Keratinocyte (primary cell): Measurements from ENCODE around the gene TADA3. TPM values are rescaled to one million over a fixed set of nuclear protein-coding genes. Genes with fewer than 3 reads are reported as not detected.
"Not testable (repeated sequence)": the region's sequence is repeated elsewhere in the genome, so short reads cannot be mapped to it uniquely, and the experiment has no call there.

Source experiments
- DNase-seq: peaks from one replicate; pipeline ENCODE4 v3.0.0-alpha.2; 2011; ENCODE audit warnings: low read depth, missing footprints, low spot score
- FAIRE-seq: peaks from 2 replicates; lab custom pipeline; 2011; peaks lifted over from hg19 to GRCh38; lab: Jason Lieb, UNC
- H2AFZ ChIP-seq: 2 replicates; pipeline ENCODE4 v1.6.0; 2012; ENCODE audit warnings: low read length, control low read depth, inconsistent platforms; ENCODE audit not compliant: control insufficient read depth
- H3K27ac ChIP-seq: 2 replicates; pipeline ENCODE4 v1.5.1; 2011; ENCODE audit warnings: low read length; ENCODE audit not compliant: control insufficient read depth, insufficient read depth
- H3K27me3 ChIP-seq: 3 replicates; pipeline ENCODE4 v1.6.0; 2011; ENCODE audit warnings: low read length; ENCODE audit not compliant: control insufficient read depth, insufficient read depth; ENCODE audit errors: extremely low read depth
- H3K36me3 ChIP-seq, 2 experiments: 2 replicates in 1 of 2; 3 replicates in 1 of 2; pipeline ENCODE4 v1.5.1; 2011; ENCODE audit warnings: low read length in 2 of 2, mild to moderate bottlenecking in 1 of 2; ENCODE audit not compliant: control insufficient read depth in 2 of 2, insufficient read depth in 2 of 2; ENCODE audit errors: extremely low read depth in 1 of 2
- H3K4me1 ChIP-seq: 3 replicates; pipeline ENCODE4 v1.5.1; 2011; ENCODE audit warnings: low read length; ENCODE audit not compliant: control insufficient read depth, insufficient read depth; ENCODE audit errors: extremely low read depth
- H3K4me2 ChIP-seq: 3 replicates; pipeline ENCODE4 v1.6.0; 2011; ENCODE audit warnings: low read depth, low read length; ENCODE audit not compliant: control insufficient read depth, insufficient read depth; ENCODE audit errors: extremely low read depth
- H3K4me3 ChIP-seq, 3 experiments: fragments of 200-600 bp in 1 of 3; sonication (generic) in 1 of 3; 2 replicates in 2 of 3; 3 replicates in 1 of 3; pipeline ENCODE4 v1.5.1; 2011 to 2016; ENCODE audit warnings: low read length in 3 of 3, mild to moderate bottlenecking in 3 of 3, control low read depth in 2 of 3, inconsistent platforms in 1 of 3, low read depth in 1 of 3, mixed read lengths in 1 of 3, mixed run types in 1 of 3, moderate library complexity in 1 of 3; ENCODE audit not compliant: control insufficient read depth in 2 of 3, insufficient read depth in 2 of 3; ENCODE audit errors: extremely low read depth in 1 of 3
- H3K79me2 ChIP-seq: 2 replicates; pipeline ENCODE4 v1.6.0; 2012; ENCODE audit warnings: low read length; ENCODE audit not compliant: control insufficient read depth, insufficient read depth
- H3K9ac ChIP-seq: 3 replicates; pipeline ENCODE4 v1.6.0; 2011; ENCODE audit warnings: low read length; ENCODE audit not compliant: control insufficient read depth, insufficient read depth; ENCODE audit errors: extremely low read depth
- H3K9me1 ChIP-seq: 3 replicates; pipeline ENCODE4 v1.6.0; 2011; ENCODE audit warnings: low read length; ENCODE audit not compliant: control insufficient read depth, insufficient read depth; ENCODE audit errors: extremely low read depth
- H3K9me3 ChIP-seq: 2 replicates; pipeline ENCODE4 v1.5.1; 2012; ENCODE audit warnings: low read depth, low read length; ENCODE audit not compliant: control insufficient read depth
- H4K20me1 ChIP-seq: 3 replicates; pipeline ENCODE4 v1.6.0; 2011; ENCODE audit warnings: low read length; ENCODE audit not compliant: control insufficient read depth, insufficient read depth; ENCODE audit errors: extremely low read depth
- CTCF ChIP-seq, 3 experiments: IDR thresholded peaks in 1 of 3; conservative IDR thresholded peaks in 1 of 3; optimal IDR thresholded peaks in 1 of 3; 2 replicates in 2 of 3; 3 replicates in 1 of 3; pipeline versions ENCODE3 to v1.5.1; 2011; ENCODE audit warnings: low read length in 3 of 3, mild to moderate bottlenecking in 3 of 3, moderate library complexity in 2 of 3, control low read depth in 1 of 3, inconsistent platforms in 1 of 3; ENCODE audit not compliant: insufficient read depth in 2 of 3; ENCODE audit errors: extremely low read depth in 1 of 3
- EZH2 ChIP-seq: IDR thresholded peaks from one replicate; pipeline ENCODE4 v1.6.1; 2012; ENCODE audit warnings: inconsistent platforms, mild to moderate bottlenecking, low read length, moderate library complexity
- dilution Hi-C: fragments of 300-500 bp; cut with MboI; formaldehyde crosslinking; loops from one replicate; pipeline ENCODE4 v1.7.0; 2020; ENCODE audit warnings: low sequenced_read_pairs; ENCODE audit not compliant: extremely low pct_ligation_motif_present
- polyA plus RNA-seq, 5 experiments: library from polyadenylated mRNA; depleted of rRNA in 3 of 5; stranded (reverse) in 3 of 5; stranded (forward) in 1 of 5; unstranded in 1 of 5; fragments of >200 nt; gene quantifications; 1 replicate in 1 of 5; 2 replicates in 3 of 5; 3 replicates in 1 of 5; pipeline versions ENCODE4 v1.2.1 to v1.2.3, GENCODE V29; 2011 to 2012; ENCODE audit warnings: missing spikeins in 2 of 5, low read depth in 1 of 5, low replicate concordance in 1 of 5

Gene TADA3
- polyA plus RNA-seq, 1 donor (not counting 4 experiments of a cell fraction or from before 2014, with no cell fraction given): 29.6 TPM

DNA sequence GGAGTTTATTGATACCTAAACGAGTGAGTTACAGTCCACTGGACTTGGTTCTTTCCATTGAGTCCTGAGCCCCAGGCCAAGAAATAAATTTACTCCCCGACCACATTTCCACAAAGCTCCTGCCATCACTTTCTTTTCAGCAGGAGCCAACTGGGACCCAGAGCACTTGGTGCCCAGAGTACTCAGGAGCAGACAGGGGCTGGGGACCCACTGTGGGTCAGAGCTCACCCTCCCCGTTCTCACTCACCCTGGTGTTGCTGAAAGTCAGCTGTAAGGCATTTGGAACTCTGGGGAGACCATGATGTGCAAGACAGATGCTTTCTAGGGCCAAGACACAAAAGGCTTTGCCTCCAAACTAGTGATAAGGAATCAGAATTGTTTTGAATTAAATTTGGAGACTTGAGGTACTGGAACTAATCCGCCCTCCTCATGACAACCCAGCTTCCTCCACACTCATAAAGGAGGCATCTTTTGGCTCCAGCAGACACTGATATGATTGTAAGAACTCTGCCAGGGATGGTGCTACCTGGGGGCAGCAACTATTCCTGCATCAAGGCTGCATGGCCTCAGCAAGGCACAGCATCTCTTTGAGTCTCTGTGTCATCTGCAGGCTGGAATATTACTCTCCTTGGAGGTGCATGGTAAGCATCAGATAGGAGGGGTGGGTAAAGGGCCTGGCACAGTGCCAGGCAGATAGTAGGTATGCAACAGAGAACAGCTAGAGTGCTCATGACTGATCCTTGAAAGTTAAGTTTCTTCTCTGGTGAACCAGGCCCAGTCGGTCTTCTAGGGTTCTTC is 15.2 kb downstream of the TADA3 start:
- no peaks in the 10 kb centered on the region for H3K9me3 ChIP-seq
- no peak overlapping the region for H3K4me2 ChIP-seq
- TF ChIP-seq EZH2 (no peak), CTCF (optimal IDR thresholded peaks at IDR 0.05 in 1 of 3, IDR thresholded peaks at IDR 0.05 in 1 of 3, conservative IDR thresholded peaks at IDR 0.05 in 1 of 3; ENCODE audit: extremely low read depth in 1 of 3, insufficient read depth in 2 of 3, low read length in 3 of 3) (no peak)
- no peak for FAIRE-seq
- H3K27ac ChIP-seq: no peak overlapping the region
- H4K20me1 ChIP-seq: no peaks in the 10 kb centered on the region
- H3K36me3 ChIP-seq: peaks cover 7 to 9% of the 10 kb centered on the region in 2 experiments
- H3K9ac ChIP-seq: no peak overlapping the region
- H3K4me3 ChIP-seq: no peak overlapping the region
- H2AFZ ChIP-seq: no peak overlapping the region
- peaks cover 3% of the 10 kb centered on the region for H3K4me1 ChIP-seq
- H3K79me2 ChIP-seq: no peaks in the 10 kb centered on the region
- no peaks in the 10 kb centered on the region for H3K9me1 ChIP-seq
- dilution Hi-C loops: no loop called here
- no peak for DNase-seq
- H3K27me3 ChIP-seq: no peaks in the 10 kb centered on the region

- dilution Hi-C loops, H3K27me3 ChIP-seq, H3K36me3 ChIP-seq, H3K4me1 ChIP-seq, H3K9me3 ChIP-seq, H2AFZ ChIP-seq, DNase-seq, FAIRE-seq, H4K20me1 ChIP-seq, H3K9me1 ChIP-seq, H3K27ac ChIP-seq, H3K4me2 ChIP-seq, H3K79me2 ChIP-seq, H3K9ac ChIP-seq, H3K4me3 ChIP-seq: not testable (repeated sequence)
These were observed 21.3 kb downstream of the TADA3 start for GRCh38 chr3:9771007-9771406.
